Adrenal gland (tissue), 5 donors: ENCODE measurements around the gene PLAGL1.

Source experiments
- CTCF ChIP-seq, 6 experiments: fragments of 450-650 bp in 4 of 6; fragments of 200-600 bp in 2 of 6; sonication (generic) in 1 of 6; IDR thresholded peaks; 1 replicate in 5 of 6; 2 replicates in 1 of 6; pipeline versions ENCODE4 v1.5.1 to v1.8.0; 2016 to 2021; ENCODE audit warnings: antibody characterized with exemption in 6 of 6, mild to moderate bottlenecking in 2 of 6, moderate library complexity in 1 of 6
- POLR2A ChIP-seq, 2 donors: fragments of 450-650 bp; IDR thresholded peaks; one replicate each; pipeline ENCODE4 v1.6.1; 2017; ENCODE audit warnings: antibody characterized with exemption in 2 of 2, mild to moderate bottlenecking in 2 of 2, moderate library complexity in 1 of 2
- donor health status: DM: no; HTN: no; CAD: no.

DNA sequence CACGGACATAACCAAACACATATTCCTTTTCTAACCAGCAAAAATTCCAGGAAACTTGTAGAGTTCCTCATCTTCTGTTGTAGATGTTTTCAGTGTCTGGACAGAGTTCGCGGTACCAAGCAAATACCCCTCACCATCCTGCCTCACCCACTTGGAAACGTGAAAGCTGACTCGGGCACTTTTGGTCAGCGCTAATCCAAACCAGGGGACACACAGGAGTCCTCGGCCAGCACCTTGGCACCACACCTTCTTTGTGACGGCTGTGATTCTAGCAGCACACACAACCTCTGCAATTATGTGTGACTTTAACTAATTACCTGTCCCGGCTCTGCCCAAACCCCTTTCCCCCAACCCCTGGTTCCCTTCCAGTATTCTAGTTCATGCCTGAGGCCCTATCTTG lies 58.1 kb downstream of the PLAGL1 start:
- TF ChIP-seq CTCF (IDR thresholded peaks at IDR 0.05) (no peak), POLR2A (IDR thresholded peaks at IDR 0.05) (no peak)
